Spleen (tissue), 7 donors: Measurements from ENCODE around the gene VANGL2.
A peak's percentile ranks its signal among the peaks of the same experiment; 100 is the strongest.

ENCODE experiments used
- CTCF ChIP-seq, 11 experiments: fragments of 200-600 bp in 7 of 11; fragments of 450-650 bp in 4 of 11; sonication (generic) in 4 of 11; IDR thresholded peaks in 8 of 11; conservative IDR thresholded peaks in 3 of 11; 1 replicate in 7 of 11; 2 replicates in 4 of 11; pipeline versions ENCODE4 v1.4.0 to v1.8.0; 2016 to 2021; ENCODE audit warnings: antibody characterized with exemption in 11 of 11, inconsistent platforms in 4 of 11, mild to moderate bottlenecking in 1 of 11
- POLR2A ChIP-seq, 3 donors: fragments of 450-650 bp; IDR thresholded peaks; one replicate each; pipeline ENCODE4 v1.5.1; 2017; ENCODE audit warnings: antibody characterized with exemption in 3 of 3, mild to moderate bottlenecking in 1 of 3
- POLR2AphosphoS5 ChIP-seq, 3 donors: sonication (generic); formaldehyde crosslinking; IDR thresholded peaks; one replicate each; pipeline ENCODE4 v1.5.1; 2017; ENCODE audit warnings: antibody characterized with exemption in 3 of 3
- donor health status: DM: no; HTN: no; CAD: no; lungs with moderate emphysema.
- donor health status: DM: no; HTN: no; CAD: no.
- donor health status: DM: no; HTN: no; CAD: no.

- TF ChIP-seq CTCF (IDR thresholded peaks at IDR 0.05 in 8 of 11, conservative IDR thresholded peaks at IDR 0.05 in 3 of 11): peak; percentile 57 to 89 (median 77)
- TF ChIP-seq POLR2A (IDR thresholded peaks at IDR 0.05): no peak
- no peak for TF ChIP-seq POLR2AphosphoS5 (IDR thresholded peaks at IDR 0.05)
Observed at GRCh38 chr1:160376525-160377131, 23.7 kb upstream of the VANGL2 start.
